Measurements from ENCODE around the gene ELOVL7.

GRCh38 chr5:60803712-60804111 lies 40.4 kb downstream of the ELOVL7 start:
- TF ChIP-seq POLR2A (IDR thresholded peaks at IDR 0.05), result no peak
- TF ChIP-seq, protein P1, sequence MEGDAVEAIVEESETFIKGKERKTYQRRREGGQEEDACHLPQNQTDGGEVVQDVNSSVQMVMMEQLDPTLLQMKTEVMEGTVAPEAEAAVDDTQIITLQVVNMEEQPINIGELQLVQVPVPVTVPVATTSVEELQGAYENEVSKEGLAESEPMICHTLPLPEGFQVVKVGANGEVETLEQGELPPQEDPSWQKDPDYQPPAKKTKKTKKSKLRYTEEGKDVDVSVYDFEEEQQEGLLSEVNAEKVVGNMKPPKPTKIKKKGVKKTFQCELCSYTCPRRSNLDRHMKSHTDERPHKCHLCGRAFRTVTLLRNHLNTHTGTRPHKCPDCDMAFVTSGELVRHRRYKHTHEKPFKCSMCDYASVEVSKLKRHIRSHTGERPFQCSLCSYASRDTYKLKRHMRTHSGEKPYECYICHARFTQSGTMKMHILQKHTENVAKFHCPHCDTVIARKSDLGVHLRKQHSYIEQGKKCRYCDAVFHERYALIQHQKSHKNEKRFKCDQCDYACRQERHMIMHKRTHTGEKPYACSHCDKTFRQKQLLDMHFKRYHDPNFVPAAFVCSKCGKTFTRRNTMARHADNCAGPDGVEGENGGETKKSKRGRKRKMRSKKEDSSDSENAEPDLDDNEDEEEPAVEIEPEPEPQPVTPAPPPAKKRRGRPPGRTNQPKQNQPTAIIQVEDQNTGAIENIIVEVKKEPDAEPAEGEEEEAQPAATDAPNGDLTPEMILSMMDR (IDR thresholded peaks at IDR 0.05 in 8 of 11, conservative IDR thresholded peaks at IDR 0.05 in 3 of 11), result no peak
- no peak for TF ChIP-seq POLR2AphosphoS5 (IDR thresholded peaks at IDR 0.05)
